Gastroesophageal sphincter (tissue), 4 donors: ENCODE results near the gene PEX11A. TPM values are rescaled to one million over a fixed set of nuclear protein-coding genes. Genes with fewer than 3 reads are reported as not detected.

Source experiments
- ATAC-seq: fragments of 150-250 bp; one replicate; pipeline ENCODE4 v1.9.1; 2016; ENCODE audit warnings: mild to moderate bottlenecking, moderate library complexity
- H3K27ac ChIP-seq, 4 donors: fragments of 200-600 bp; sonication (generic) in 3 of 4; 1 replicate in 3 of 4; 2 replicates in 1 of 4; pipeline ENCODE4 v1.5.1; 2016 to 2019
- H3K27me3 ChIP-seq: fragments of 200-600 bp; sonication (generic); one replicate; pipeline ENCODE4 v1.5.1; 2019
- H3K36me3 ChIP-seq, 2 donors: fragments of 200-600 bp; sonication (generic); one replicate each; pipeline ENCODE4 v1.5.1; 2019; ENCODE audit warnings: control low read depth in 1 of 2
- H3K4me1 ChIP-seq, 3 donors: fragments of 200-600 bp; sonication (generic); 1 replicate in 2 of 3; 2 replicates in 1 of 3; pipeline ENCODE4 v1.5.1; 2016 to 2019; ENCODE audit warnings: control low read depth in 2 of 3
- H3K4me3 ChIP-seq, 2 donors: fragments of 200-600 bp; sonication (generic); one replicate each; pipeline ENCODE4 v1.5.1; 2019; ENCODE audit warnings: mild to moderate bottlenecking in 1 of 2, moderate library complexity in 1 of 2
- H3K9me3 ChIP-seq, 3 donors: fragments of 200-600 bp; sonication (generic); one replicate each; pipeline ENCODE4 v1.5.1; 2017 to 2019; ENCODE audit warnings: control low read depth in 2 of 3
- EP300 ChIP-seq: sonication (generic); formaldehyde crosslinking; IDR thresholded peaks from one replicate; pipeline ENCODE4 v1.6.1; 2017; ENCODE audit warnings: antibody characterized with exemption, mild to moderate bottlenecking
- POLR2A ChIP-seq, 2 donors: fragments of 450-650 bp; IDR thresholded peaks; one replicate each; pipeline ENCODE4 v1.6.1; 2017; ENCODE audit warnings: antibody characterized with exemption in 2 of 2, mild to moderate bottlenecking in 2 of 2, moderate library complexity in 1 of 2
- POLR2AphosphoS5 ChIP-seq: sonication (generic); formaldehyde crosslinking; IDR thresholded peaks from one replicate; pipeline ENCODE4 v1.6.1; 2017; ENCODE audit warnings: antibody characterized with exemption
- WGBS, 2 donors: methylation state at CpG; one replicate each; pipeline ENCODE4 v1.1.5; 2018; ENCODE audit warnings: low coverage in 1 of 2; 5-methylcytosine and 5-hydroxymethylcytosine counted together
- total RNA-seq, 4 donors: library from RNA; depleted of rRNA; stranded (reverse); fragments of >200 nt; gene quantifications; one replicate each; pipeline ENCODE4 v1.1.0, GENCODE V29; 2016
- TF ChIP-seq, protein P1 (sequence below), 4 experiments: fragments of 200-600 bp in 2 of 4; fragments of 450-650 bp in 2 of 4; sonication (generic) in 1 of 4; IDR thresholded peaks; one replicate each; pipeline ENCODE4 v1.5.1; 2017 to 2019; ENCODE audit warnings: antibody characterized with exemption in 4 of 4, mild to moderate bottlenecking in 2 of 4, moderate library complexity in 2 of 4

The PEX11A gene
- total RNA-seq, 4 donors from 2014 or later = 11.6 to 17.6 (median 16.4) TPM

GRCh38 chr15:89660556-89660955, 30.0 kb downstream of the PEX11A start:
- ATAC-seq = no peak
- no peak overlapping the region for H3K4me3 ChIP-seq
- no peaks in the 10 kb centered on the region for H3K27me3 ChIP-seq
- WGBS, 2 donors = 71 to 80% methylated on average over 1 to 2 of the region's 2 CpGs
- H3K4me1 ChIP-seq = peaks cover 0 to 25% (median 6%) of the 10 kb centered on the region in 3 donors
- TF ChIP-seq POLR2A (IDR thresholded peaks at IDR 0.05) (no peak), EP300 (no peak)
- TF ChIP-seq, protein P1, sequence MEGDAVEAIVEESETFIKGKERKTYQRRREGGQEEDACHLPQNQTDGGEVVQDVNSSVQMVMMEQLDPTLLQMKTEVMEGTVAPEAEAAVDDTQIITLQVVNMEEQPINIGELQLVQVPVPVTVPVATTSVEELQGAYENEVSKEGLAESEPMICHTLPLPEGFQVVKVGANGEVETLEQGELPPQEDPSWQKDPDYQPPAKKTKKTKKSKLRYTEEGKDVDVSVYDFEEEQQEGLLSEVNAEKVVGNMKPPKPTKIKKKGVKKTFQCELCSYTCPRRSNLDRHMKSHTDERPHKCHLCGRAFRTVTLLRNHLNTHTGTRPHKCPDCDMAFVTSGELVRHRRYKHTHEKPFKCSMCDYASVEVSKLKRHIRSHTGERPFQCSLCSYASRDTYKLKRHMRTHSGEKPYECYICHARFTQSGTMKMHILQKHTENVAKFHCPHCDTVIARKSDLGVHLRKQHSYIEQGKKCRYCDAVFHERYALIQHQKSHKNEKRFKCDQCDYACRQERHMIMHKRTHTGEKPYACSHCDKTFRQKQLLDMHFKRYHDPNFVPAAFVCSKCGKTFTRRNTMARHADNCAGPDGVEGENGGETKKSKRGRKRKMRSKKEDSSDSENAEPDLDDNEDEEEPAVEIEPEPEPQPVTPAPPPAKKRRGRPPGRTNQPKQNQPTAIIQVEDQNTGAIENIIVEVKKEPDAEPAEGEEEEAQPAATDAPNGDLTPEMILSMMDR (IDR thresholded peaks at IDR 0.05) = no peak
- H3K27ac ChIP-seq = no peak overlapping the region
- H3K36me3 ChIP-seq = no peaks in the 10 kb centered on the region
- no peaks in the 10 kb centered on the region for H3K9me3 ChIP-seq

- Histone ChIP-seq H3K27ac (no peak overlapping the region), H3K36me3 (no peaks in the 10 kb centered on the region), H3K4me1 (peaks cover 0 to 27% (median 0%) of the 10 kb centered on the region in 3 donors), H3K4me3 (no peak overlapping the region), H3K27me3 (no peaks in the 10 kb centered on the region), H3K9me3 (no peaks in the 10 kb centered on the region)
- no peak for ATAC-seq
- TF ChIP-seq POLR2A (IDR thresholded peaks at IDR 0.05) (no peak), POLR2AphosphoS5 (no peak)
- TF ChIP-seq, protein P1 (IDR thresholded peaks at IDR 0.05) = no peak
- WGBS, 2 donors = 80 to 91% methylated on average over 2 of the region's 2 CpGs
These were observed 31.3 kb downstream of the PEX11A start for GRCh38 chr15:89659295-89659694.

DNA sequence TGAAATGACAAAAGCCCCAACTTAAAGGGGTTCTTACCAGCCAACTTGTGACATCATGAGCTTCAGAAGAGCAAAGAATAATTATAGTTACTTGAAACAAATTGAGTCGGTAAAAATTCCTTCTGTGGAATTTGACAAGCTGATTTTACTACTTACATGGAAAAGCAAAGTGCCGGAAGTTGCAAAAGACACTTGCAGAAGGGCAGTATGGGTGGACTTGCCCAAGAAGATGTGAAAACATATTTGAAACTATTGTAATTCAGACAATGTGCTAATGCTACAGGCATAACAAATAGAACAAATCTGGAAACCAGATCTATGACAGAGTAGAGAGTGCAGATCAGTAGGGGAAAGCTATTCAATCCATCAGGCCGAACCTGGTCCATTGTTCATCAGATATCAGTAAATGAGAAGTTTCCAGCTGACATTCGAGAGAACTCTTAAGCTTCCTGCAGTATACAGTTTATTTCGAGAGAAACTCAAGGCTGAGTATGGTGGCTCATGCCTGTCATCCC, 32.8 kb downstream of the PEX11A start:
- Histone ChIP-seq H3K4me3 (no peak overlapping the region), H3K27me3 (no peaks in the 10 kb centered on the region), H3K9me3 (no peaks in the 10 kb centered on the region), H3K4me1 (peaks cover 0 to 37% (median 0%) of the 10 kb centered on the region in 3 donors), H3K27ac (no peak overlapping the region), H3K36me3 (no peaks in the 10 kb centered on the region)
- 85 to 91% methylated on average over 5 of the region's 5 CpGs for WGBS, 2 donors
- no peak for ATAC-seq
- TF ChIP-seq EP300 = no peak
- TF ChIP-seq, protein P1 (IDR thresholded peaks at IDR 0.05) = no peak
- TF ChIP-seq POLR2A (IDR thresholded peaks at IDR 0.05) = no peak

GRCh38 chr15:89656116-89656815, 34.3 kb downstream of the PEX11A start:
- no peak for ATAC-seq
- Histone ChIP-seq H3K36me3 (peaks cover 0 to 13% of the 10 kb centered on the region in 2 donors), H3K4me3 (no peak overlapping the region), H3K4me1 (peaks cover 0 to 33% (median 0%) of the 10 kb centered on the region in 3 donors), H3K27ac (peak overlapping the region in 3 of 4 donors; percentile 79 to 88 (median 82)), H3K9me3 (no peaks in the 10 kb centered on the region), H3K27me3 (no peaks in the 10 kb centered on the region)
- TF ChIP-seq EP300 (no peak), POLR2A (IDR thresholded peaks at IDR 0.05) (no peak), POLR2AphosphoS5 (no peak)
- TF ChIP-seq, protein P1 (IDR thresholded peaks at IDR 0.05) = no peak
- WGBS, 2 donors = 54 to 56% methylated on average over 3 to 4 of the region's 7 CpGs
